Uterus (tissue), 4 donors: ENCODE data around the gene OR4C45. TPM values are rescaled to one million over a fixed set of nuclear protein-coding genes. Genes with fewer than 3 reads are reported as not detected.
"Not testable (repeated sequence)": the region's sequence is repeated elsewhere in the genome, so short reads cannot be mapped to it uniquely, and the experiment has no call there.

ENCODE experiments used
- DNase-seq, 2 donors: peaks; one replicate each; pipeline ENCODE4 v3.0.0-alpha.2; 2019 to 2020
- H3K27ac ChIP-seq, 2 donors: fragments of 200-600 bp; sonication (generic); 1 replicate in 1 of 2; 2 replicates in 1 of 2; pipeline ENCODE4 v1.5.1; 2016 to 2018
- H3K27me3 ChIP-seq, 2 donors: fragments of 200-600 bp; sonication (generic); one replicate each; pipeline ENCODE4 v1.5.1; 2018 to 2019; ENCODE audit warnings: control low read depth in 1 of 2
- H3K36me3 ChIP-seq, 2 donors: fragments of 200-600 bp; sonication (generic); one replicate each; pipeline ENCODE4 v1.5.1; 2019; ENCODE audit warnings: control low read depth in 1 of 2
- H3K4me1 ChIP-seq, 2 donors: fragments of 200-600 bp; sonication (generic); one replicate each; pipeline ENCODE4 v1.5.1; 2018 to 2019; ENCODE audit warnings: control low read depth in 1 of 2
- H3K4me3 ChIP-seq, 2 donors: fragments of 200-600 bp; sonication (generic); 1 replicate in 1 of 2; 2 replicates in 1 of 2; pipeline ENCODE4 v1.5.1; 2018 to 2019; ENCODE audit warnings: mild to moderate bottlenecking in 1 of 2
- H3K9me3 ChIP-seq, 2 donors: fragments of 200-600 bp; sonication (generic); one replicate each; pipeline ENCODE4 v1.5.1; 2019; ENCODE audit warnings: control low read depth in 1 of 2
- CTCF ChIP-seq, 4 experiments: fragments of 200-600 bp in 2 of 4; fragments of 450-650 bp in 2 of 4; sonication (generic) in 2 of 4; IDR thresholded peaks; one replicate each; pipeline ENCODE4 v1.5.1; 2016 to 2019; ENCODE audit warnings: antibody characterized with exemption in 4 of 4, mild to moderate bottlenecking in 2 of 4, moderate library complexity in 1 of 4
- POLR2A ChIP-seq, 2 donors: fragments of 450-650 bp; IDR thresholded peaks; one replicate each; pipeline ENCODE4 v1.6.1; 2016; ENCODE audit warnings: antibody characterized with exemption in 2 of 2, mild to moderate bottlenecking in 1 of 2, moderate library complexity in 1 of 2
- intact Hi-C: fragments of 100-400 bp; cut with DNase I; formaldehyde crosslinking; loops from one replicate; pipeline ENCODE4 v1.15.1; 2023; ENCODE audit warnings: low total_unique reads
- total RNA-seq, 4 donors: library from RNA; depleted of rRNA in 3 of 4; stranded (reverse); fragments of >200 nt in 3 of 4; gene quantifications; one replicate each; pipeline versions ENCODE4 v1.1.0 to v1.2.4, GENCODE V29; 2014 to 2023
- donor health status: DM: yes; HTN: yes; CAD: no.

The OR4C45 gene
- not detected for total RNA-seq

- intact Hi-C loops: no loop called here
- no peaks in the 10 kb centered on the region for H3K9me3 ChIP-seq
- H3K4me3 ChIP-seq: no peak within 1 kb of the TSS
- H3K4me1 ChIP-seq: no peaks in the 10 kb centered on the region
- no peaks in the 10 kb centered on the region for H3K27me3 ChIP-seq
- no peak for TF ChIP-seq POLR2A (IDR thresholded peaks at IDR 0.05)
- no peak for TF ChIP-seq CTCF (IDR thresholded peaks at IDR 0.05)
- H3K27ac ChIP-seq: no peak within 1 kb of the TSS
- H3K36me3 ChIP-seq: no peaks in the 10 kb centered on the region
- no peak for DNase-seq
Observed at GRCh38 chr11:50032574-50032973, at the start of gene OR4C45. TSS of gene OR4C45 (plus strand) at chr11:50032874.

- Histone ChIP-seq H3K4me1 (no peaks in the 10 kb centered on the region), H3K27me3 (no peaks in the 10 kb centered on the region), H3K36me3 (no peaks in the 10 kb centered on the region), H3K27ac (no peak overlapping the region), H3K4me3 (no peak overlapping the region), H3K9me3 (no peaks in the 10 kb centered on the region)
- no peak for TF ChIP-seq POLR2A (IDR thresholded peaks at IDR 0.05)
- no peak for TF ChIP-seq CTCF (IDR thresholded peaks at IDR 0.05)
- no peak for DNase-seq
- intact Hi-C loops: no loop called here
Observed at GRCh38 chr11:49995565-49995964, 37.1 kb upstream of the OR4C45 start.

GRCh38 chr11:50030193-50030592 is 2.5 kb upstream of the OR4C45 start:
- H3K4me1 ChIP-seq: no peaks in the 10 kb centered on the region
- H3K36me3 ChIP-seq: no peaks in the 10 kb centered on the region
- intact Hi-C loops: no loop called here
- no peak overlapping the region for H3K4me3 ChIP-seq
- no peaks in the 10 kb centered on the region for H3K9me3 ChIP-seq
- no peak for DNase-seq
- no peaks in the 10 kb centered on the region for H3K27me3 ChIP-seq
- no peak overlapping the region for H3K27ac ChIP-seq
- no peak for TF ChIP-seq CTCF (IDR thresholded peaks at IDR 0.05)
- TF ChIP-seq POLR2A (IDR thresholded peaks at IDR 0.05): no peak

GRCh38 chr11:50036239-50036638 is 3.6 kb downstream of the OR4C45 start:
- H3K9me3 ChIP-seq, H3K4me1 ChIP-seq, H3K4me3 ChIP-seq, H3K36me3 ChIP-seq, H3K27me3 ChIP-seq, intact Hi-C loops, H3K27ac ChIP-seq, DNase-seq: not testable (repeated sequence)

- intact Hi-C loops: no loop called here
- TF ChIP-seq POLR2A (IDR thresholded peaks at IDR 0.05) (no peak), CTCF (IDR thresholded peaks at IDR 0.05) (no peak)
- Histone ChIP-seq H3K9me3 (no peaks in the 10 kb centered on the region), H3K27ac (no peak overlapping the region), H3K27me3 (no peaks in the 10 kb centered on the region), H3K36me3 (no peaks in the 10 kb centered on the region), H3K4me1 (no peaks in the 10 kb centered on the region), H3K4me3 (no peak overlapping the region)
- no peak for DNase-seq
Observed at GRCh38 chr11:50037251-50037650, 4.6 kb downstream of the OR4C45 start.

- Histone ChIP-seq H3K9me3 (no peaks in the 10 kb centered on the region), H3K27me3 (no peaks in the 10 kb centered on the region), H3K27ac (no peak overlapping the region), H3K4me1 (no peaks in the 10 kb centered on the region), H3K36me3 (no peaks in the 10 kb centered on the region), H3K4me3 (no peak overlapping the region)
- no peak for TF ChIP-seq CTCF (IDR thresholded peaks at IDR 0.05)
- TF ChIP-seq POLR2A (IDR thresholded peaks at IDR 0.05): no peak
- no peak for DNase-seq
- intact Hi-C loops: no loop called here
Observed at GRCh38 chr11:50044647-50045046, 12.0 kb downstream of the OR4C45 start.

- H3K9me3 ChIP-seq, H3K27me3 ChIP-seq, H3K36me3 ChIP-seq, DNase-seq, intact Hi-C loops, H3K27ac ChIP-seq, H3K4me3 ChIP-seq, H3K4me1 ChIP-seq: not testable (repeated sequence)
Observed at GRCh38 chr11:50063056-50063455, 30.4 kb downstream of the OR4C45 start.
